Kidney epithelial cell (primary cell): ENCODE data around the gene ADH6. TPM values are rescaled to one million over a fixed set of nuclear protein-coding genes. Genes with fewer than 3 reads are reported as not detected.
A peak's percentile ranks its signal among the peaks of the same experiment; 100 is the strongest.

Experiments
- DNase-seq: peaks from one replicate; pipeline ENCODE4 v3.0.0-alpha.2; 2010; ENCODE audit warnings: low read depth
- H3K27me3 ChIP-seq: 2 replicates; pipeline ENCODE4 v1.6.0; 2011; ENCODE audit warnings: low read length; ENCODE audit not compliant: control insufficient read depth, insufficient read depth
- H3K36me3 ChIP-seq: 2 replicates; pipeline ENCODE4 v1.5.1; 2011; ENCODE audit warnings: low read length; ENCODE audit not compliant: control insufficient read depth, insufficient read depth
- H3K4me3 ChIP-seq: 2 replicates; pipeline ENCODE4 v1.5.1; 2011; ENCODE audit warnings: low read depth, mild to moderate bottlenecking, control low read depth, low read length
- total RNA-seq: library from RNA; depleted of rRNA; stranded (reverse); fragments of >200 nt; gene quantifications from 2 replicates; pipeline ENCODE4 v1.2.3, GENCODE V29; 2015
- TF ChIP-seq, protein P1 (sequence below): IDR thresholded peaks from 2 replicates; pipeline ENCODE4 v1.5.1; 2011; ENCODE audit warnings: mild to moderate bottlenecking, moderate library complexity, low read length, control low read depth, inconsistent platforms; ENCODE audit not compliant: insufficient read depth, poor library complexity, severe bottlenecking

The ADH6 gene
- total RNA-seq, 1 donor from 2014 or later: not detected

DNA sequence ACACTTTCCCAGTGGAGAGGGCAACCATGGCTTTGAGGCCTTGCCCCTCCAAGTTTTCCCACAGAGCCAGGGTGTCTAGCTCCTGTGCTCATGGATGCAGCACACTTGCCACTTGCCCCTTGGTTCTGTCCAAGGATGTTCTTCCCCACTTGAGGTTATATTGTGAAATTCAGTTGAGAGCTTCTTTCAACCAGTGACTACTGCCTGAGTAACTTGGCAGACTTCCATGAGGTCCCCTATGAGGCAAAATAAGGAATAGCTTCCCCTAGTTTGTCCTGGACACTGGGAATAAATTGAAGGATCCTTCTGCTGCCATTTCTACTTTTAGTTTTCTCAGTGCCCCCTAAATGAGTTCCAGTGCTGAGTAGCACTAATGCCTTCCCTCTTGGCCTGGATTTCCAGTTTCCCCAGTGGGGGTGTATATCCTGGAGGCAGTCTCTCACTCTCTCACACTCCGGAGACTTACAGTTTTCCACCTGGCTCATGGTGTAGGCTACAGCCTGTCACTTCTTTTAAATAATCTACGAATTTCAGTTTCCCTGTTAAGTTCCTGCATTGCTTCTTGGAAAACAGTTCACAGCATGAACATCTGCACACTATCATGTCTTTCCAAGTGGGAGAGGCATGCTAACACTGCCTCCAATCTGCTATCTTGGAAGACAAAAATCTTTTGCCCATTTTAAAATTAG, 38.5 kb downstream of the ADH6 start:
- DNase-seq: peak; percentile 14
- no peaks in the 10 kb centered on the region for H3K36me3 ChIP-seq
- H3K4me3 ChIP-seq: no peak overlapping the region

DNA sequence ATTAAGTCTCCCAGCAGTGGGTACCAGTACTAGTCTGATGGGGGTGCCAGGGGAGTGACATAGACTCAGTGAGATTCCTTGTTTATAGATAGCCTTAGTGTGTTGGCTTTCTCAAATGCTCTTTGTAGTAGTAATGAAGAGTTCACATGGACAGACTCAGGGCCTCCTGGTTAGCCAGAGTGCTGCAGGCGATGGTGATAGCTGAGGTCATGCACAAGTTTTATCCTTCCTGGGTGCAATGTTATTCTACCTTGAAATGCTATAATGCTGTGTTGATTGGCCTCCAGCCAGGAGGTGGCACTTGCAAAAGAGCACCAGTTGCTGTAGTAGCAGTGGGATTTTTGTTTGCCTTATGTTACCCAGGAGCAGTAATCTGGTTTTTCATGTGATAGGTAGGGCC, 39.4 kb downstream of the ADH6 start:
- H3K36me3 ChIP-seq: no peaks in the 10 kb centered on the region
- DNase-seq: no peak
- no peaks in the 10 kb centered on the region for H3K27me3 ChIP-seq
- TF ChIP-seq, protein P1, sequence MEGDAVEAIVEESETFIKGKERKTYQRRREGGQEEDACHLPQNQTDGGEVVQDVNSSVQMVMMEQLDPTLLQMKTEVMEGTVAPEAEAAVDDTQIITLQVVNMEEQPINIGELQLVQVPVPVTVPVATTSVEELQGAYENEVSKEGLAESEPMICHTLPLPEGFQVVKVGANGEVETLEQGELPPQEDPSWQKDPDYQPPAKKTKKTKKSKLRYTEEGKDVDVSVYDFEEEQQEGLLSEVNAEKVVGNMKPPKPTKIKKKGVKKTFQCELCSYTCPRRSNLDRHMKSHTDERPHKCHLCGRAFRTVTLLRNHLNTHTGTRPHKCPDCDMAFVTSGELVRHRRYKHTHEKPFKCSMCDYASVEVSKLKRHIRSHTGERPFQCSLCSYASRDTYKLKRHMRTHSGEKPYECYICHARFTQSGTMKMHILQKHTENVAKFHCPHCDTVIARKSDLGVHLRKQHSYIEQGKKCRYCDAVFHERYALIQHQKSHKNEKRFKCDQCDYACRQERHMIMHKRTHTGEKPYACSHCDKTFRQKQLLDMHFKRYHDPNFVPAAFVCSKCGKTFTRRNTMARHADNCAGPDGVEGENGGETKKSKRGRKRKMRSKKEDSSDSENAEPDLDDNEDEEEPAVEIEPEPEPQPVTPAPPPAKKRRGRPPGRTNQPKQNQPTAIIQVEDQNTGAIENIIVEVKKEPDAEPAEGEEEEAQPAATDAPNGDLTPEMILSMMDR: no peak
- no peak overlapping the region for H3K4me3 ChIP-seq

More for the DNA sequence above, 38.5 kb downstream of the ADH6 start:
- TF ChIP-seq, protein P1: no peak
- H3K27me3 ChIP-seq: no peaks in the 10 kb centered on the region

DNA sequence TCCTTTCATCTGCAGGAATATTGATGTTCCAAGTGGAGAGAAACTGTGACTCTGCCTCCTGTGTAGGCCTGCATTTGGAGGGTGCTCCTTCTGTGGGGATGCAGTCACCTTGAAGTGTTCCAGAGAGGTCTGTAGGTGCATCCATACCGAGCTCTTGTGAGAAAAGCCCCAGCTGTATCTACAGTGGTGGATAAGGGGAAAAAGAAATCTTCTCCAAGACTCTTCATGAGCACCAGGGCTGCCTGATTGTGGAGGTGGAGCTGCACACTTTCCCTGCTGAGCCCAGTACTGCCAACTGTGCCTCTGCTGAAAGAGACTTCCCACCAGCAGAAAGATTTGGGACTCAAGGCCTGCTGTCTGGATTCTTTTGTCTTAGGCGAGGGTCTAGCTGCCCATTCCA, 39.9 kb downstream of the ADH6 start:
- no peaks in the 10 kb centered on the region for H3K36me3 ChIP-seq
- H3K4me3 ChIP-seq: no peak overlapping the region
- DNase-seq: no peak
- no peaks in the 10 kb centered on the region for H3K27me3 ChIP-seq
- TF ChIP-seq, protein P1: no peak

DNA sequence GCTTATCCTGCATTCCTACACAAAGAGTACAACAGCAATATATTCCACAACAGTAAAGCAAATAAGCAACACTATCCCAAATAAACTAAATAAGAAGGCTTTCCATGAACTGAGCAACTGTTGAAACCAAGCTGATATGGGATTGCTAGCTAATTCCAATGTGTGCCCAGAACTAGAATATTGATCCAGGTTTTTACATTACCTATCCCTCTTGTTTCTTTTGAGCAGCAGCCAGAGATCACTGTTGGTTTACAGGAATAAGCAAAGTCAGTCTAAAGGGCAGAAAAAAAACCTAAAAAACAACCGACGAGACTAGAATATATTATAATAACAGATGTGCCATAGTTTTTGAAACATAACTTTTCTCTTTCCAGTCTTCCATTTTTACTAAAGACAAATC, 52.5 kb downstream of the ADH6 start:
- Histone ChIP-seq H3K27me3 (no peaks in the 10 kb centered on the region), H3K4me3 (no peak overlapping the region), H3K36me3 (no peaks in the 10 kb centered on the region)
- DNase-seq: no peak
- TF ChIP-seq, protein P1: no peak

DNA sequence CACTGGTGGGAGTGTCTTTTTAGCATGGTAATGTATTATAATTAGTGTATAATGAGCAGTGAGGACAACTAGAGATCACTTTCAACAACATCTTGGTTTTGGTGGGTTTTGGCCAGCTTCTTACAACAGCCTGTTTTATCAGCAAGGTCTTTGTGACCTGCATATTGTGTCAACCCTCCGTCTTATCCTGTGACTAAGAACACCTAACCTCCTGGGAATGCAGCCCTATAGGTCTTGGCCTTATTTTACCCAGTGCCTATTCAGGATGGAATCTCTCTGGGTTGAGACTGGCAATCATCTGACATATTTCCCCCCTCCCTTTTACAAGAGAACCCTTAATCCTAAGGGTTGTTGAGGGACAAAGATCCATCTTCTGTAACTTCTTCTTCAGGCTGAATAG, 53.1 kb downstream of the ADH6 start:
- no peak for DNase-seq
- Histone ChIP-seq H3K4me3 (no peak overlapping the region), H3K36me3 (no peaks in the 10 kb centered on the region), H3K27me3 (no peaks in the 10 kb centered on the region)
- TF ChIP-seq, protein P1: no peak

DNA sequence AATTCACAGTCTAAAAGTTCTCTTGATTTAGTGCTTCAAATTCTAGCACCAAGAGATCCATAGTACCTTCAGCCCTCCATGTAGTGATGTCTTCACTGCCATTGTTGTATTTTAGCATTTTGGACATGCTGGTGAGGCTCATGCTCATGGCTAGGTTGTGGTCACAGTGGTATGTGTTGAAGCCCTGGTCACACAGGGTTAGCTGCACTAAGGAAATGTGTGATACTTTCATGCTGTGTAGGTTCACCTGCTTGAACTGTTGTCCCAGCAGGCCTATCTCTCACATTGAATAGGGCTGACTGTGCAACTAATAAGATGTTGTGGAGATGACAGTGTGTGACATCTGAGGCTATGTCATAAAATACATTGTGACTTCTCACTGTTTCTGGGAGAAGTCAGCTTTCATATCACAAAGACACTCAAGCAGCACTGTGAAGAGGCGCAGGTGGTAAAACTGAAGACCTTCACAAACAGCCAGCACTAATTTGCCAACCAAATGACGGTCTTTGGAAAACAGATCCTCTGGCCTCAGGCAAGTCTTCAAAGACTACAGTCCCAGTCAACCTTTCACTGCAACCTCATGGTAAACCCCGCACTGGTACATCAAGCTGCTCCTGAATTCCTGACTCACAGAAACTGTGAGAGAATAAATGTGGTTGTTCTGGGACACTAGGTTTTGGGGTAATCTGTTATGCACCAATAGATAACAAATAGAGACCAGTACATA, 57.5 kb downstream of the ADH6 start:
- TF ChIP-seq, protein P1: no peak
- Histone ChIP-seq H3K4me3 (no peak overlapping the region), H3K36me3 (no peaks in the 10 kb centered on the region), H3K27me3 (no peaks in the 10 kb centered on the region)
- no peak for DNase-seq
